Left hindlimb (tissue), 1 donor: ENCODE measurements around the gene ZNF699.
"Not testable (repeated sequence)": the region's sequence is repeated elsewhere in the genome, so short reads cannot be mapped to it uniquely, and the experiment has no call there.

Experiments used
- DNase-seq: peaks from one replicate; pipeline ENCODE4 v3.0.0-alpha.2; 2018

Gene ZNF699

DNA sequence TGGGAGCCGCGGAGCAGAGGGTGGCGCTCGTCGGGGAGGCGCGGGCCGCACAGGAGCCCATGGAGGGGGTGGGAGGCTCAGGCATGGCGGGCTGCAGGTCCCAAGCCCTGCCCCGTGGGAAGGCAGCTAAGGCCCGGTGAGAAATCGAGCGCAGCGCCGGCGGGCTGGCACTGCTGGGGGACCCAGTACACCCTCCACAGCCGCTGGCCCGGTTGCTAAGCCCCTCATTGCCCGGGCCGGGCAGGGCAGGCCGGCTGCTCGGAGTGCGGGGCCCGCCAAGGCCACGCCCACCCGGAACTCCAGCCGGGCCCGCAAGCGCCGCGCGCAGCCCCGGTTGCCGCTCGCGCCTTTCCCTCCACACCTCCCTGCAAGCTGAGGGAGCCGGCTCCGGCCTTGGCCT, 26.2 kb downstream of the ZNF699 start:
- not testable (repeated sequence) for DNase-seq

GRCh38 chr19:9251236-9251635, 58.4 kb downstream of the ZNF699 start:
- no peak for DNase-seq

DNA sequence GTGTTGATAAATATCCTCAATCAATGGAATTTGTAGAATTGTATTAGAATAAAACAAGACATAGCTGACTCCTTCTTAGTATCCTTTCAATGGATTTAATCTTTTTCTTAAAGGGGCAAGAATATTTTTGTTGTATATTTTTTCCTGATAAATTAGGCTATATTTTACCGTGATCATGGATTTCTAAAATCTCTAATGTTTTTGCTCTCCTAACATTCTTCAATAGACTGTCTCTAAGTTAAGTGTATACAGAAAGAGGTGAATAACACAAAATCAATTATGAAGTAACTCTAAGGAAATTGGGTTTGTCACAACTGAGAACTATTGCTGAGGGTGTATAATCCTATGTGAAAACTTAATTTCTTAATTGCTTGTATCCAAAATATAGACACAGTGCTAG, 59.0 kb downstream of the ZNF699 start, which contains the start of gene OR7E24:
Gene OR7E24 (plus strand): TSS at position 301 of the 400 bp plus-strand sequence. CDS start 114 bp downstream, outside the sequence.
- DNase-seq, result no peak
